ENCODE measurements around the gene SPATS2L. TPM values are rescaled to one million over a fixed set of nuclear protein-coding genes. Genes with fewer than 3 reads are reported as not detected.

SPATS2L gene
- polyA plus RNA-seq, 2 of the 4 experiments (the other 2 are of a cell fraction), result 85.2 to 202 TPM

DNA sequence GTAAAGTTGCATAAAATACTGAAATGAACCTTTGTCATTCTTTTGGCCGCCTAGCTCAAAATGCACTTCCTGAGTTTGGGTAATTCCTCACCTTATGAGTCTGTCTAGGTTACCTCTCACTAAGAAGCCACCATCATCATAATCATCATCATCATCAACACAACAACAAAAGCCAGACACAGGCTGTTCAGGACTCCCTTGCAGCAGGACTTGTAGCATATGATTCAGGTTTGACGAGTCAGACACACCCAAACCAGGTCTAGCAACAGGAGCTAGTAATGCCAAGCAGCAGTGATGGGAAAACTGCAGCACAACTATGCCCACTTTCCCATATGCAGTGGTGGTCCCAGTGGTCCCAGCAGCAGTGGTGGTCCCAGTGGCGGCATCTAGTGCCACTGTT, 216.7 kb downstream of the SPATS2L start:
- Histone ChIP-seq H3K4me1 (peaks cover 14% of the 10 kb centered on the region; the same call in 2 of the 3 replicates), H3K27ac (no peak overlapping the region), H3K4me3 (no peak overlapping the region), H3K9me3 (no peaks in the 10 kb centered on the region), H3K4me2 (no peak overlapping the region)
- DNase-seq (ENCODE audit: low read depth in 1 of 2, low spot score in 1 of 2) (no peak), ATAC-seq (no peak), FAIRE-seq (no peak)
- TF ChIP-seq HOXB5 (CRISPR knock-in tag; IDR thresholded peaks at IDR 0.05), result no peak
- TF ChIP-seq MYC (IDR thresholded peaks at IDR 0.05; ENCODE audit: borderline replicate concordance, low read length), result no peak
- no peak for TF ChIP-seq RCOR1 (IDR thresholded peaks at IDR 0.05; ENCODE audit: low read depth, low read length)
- TF ChIP-seq RAD21 (conservative IDR thresholded peaks at IDR 0.05 in 1 of 2, IDR thresholded peaks at IDR 0.05 in 1 of 2), result no peak
- CTCF ChIA-PET, result interaction anchor here (0.6 to 1.0 kb wide), 2 partner anchors 10 to 227 kb away, joined by 3 to 4 read pairs; no protein-coding TSS in a partner anchor
- 53% methylated on average over 3 of the region's 3 CpGs for WGBS (ENCODE audit: missing lambda C conversion rate)
- POLR2A ChIA-PET, result no interaction called here

DNA sequence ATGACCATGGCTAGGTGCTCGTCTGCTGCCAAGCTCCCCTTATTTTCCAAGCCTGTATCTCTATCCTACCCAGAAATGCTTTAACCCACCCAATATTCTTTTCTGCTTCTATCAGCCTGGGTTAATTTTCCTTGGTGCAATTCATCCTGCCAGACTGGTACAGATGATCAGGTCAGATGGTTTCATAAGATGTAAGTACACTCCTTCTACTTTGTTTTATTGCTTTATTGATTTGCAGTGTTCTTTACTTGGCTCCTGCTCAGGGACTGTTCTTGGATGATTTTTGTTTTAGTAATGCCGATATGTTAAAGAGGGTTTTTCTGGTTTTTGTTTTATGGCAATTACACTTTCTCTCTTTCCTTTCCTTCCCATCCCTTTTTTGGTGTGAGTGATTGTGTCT, 217.1 kb downstream of the SPATS2L start:
- POLR2A ChIA-PET, result no interaction called here
- DNase-seq (ENCODE audit: low read depth in 1 of 2, low spot score in 1 of 2), result no peak
- CTCF ChIA-PET, result no interaction called here
- ATAC-seq, result no peak
- WGBS (ENCODE audit: missing lambda C conversion rate), result 56% methylated on average over 2 of the region's 2 CpGs
- H3K4me1 ChIP-seq, result peaks cover 16% of the 10 kb centered on the region; the same call in 2 of the 3 replicates
- TF ChIP-seq HOXB5 (CRISPR knock-in tag; IDR thresholded peaks at IDR 0.05) (no peak), ZSCAN20 (CRISPR knock-in tag; IDR thresholded peaks at IDR 0.05) (no peak), HOXA7 (CRISPR knock-in tag; IDR thresholded peaks at IDR 0.05) (no peak), JUNB (IDR thresholded peaks at IDR 0.05) (no peak), EHF (CRISPR knock-in tag; IDR thresholded peaks at IDR 0.05) (no peak)
- TF ChIP-seq, protein P1, sequence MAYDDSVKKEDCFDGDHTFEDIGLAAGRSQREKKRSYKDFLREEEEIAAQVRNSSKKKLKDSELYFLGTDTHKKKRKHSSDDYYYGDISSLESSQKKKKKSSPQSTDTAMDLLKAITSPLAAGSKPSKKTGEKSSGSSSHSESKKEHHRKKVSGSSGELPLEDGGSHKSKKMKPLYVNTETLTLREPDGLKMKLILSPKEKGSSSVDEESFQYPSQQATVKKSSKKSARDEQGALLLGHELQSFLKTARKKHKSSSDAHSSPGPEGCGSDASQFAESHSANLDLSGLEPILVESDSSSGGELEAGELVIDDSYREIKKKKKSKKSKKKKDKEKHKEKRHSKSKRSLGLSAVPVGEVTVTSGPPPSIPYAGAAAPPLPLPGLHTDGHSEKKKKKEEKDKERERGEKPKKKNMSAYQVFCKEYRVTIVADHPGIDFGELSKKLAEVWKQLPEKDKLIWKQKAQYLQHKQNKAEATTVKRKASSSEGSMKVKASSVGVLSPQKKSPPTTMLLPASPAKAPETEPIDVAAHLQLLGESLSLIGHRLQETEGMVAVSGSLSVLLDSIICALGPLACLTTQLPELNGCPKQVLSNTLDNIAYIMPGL (CRISPR knock-in tag; IDR thresholded peaks at IDR 0.05; ENCODE audit: borderline replicate concordance), result no peak
- no peak for FAIRE-seq
- H3K9me3 ChIP-seq, result no peaks in the 10 kb centered on the region
- no peak overlapping the region for H3K27ac ChIP-seq
- no peak overlapping the region for H3K4me3 ChIP-seq
- no peak overlapping the region for H3K4me2 ChIP-seq

DNA sequence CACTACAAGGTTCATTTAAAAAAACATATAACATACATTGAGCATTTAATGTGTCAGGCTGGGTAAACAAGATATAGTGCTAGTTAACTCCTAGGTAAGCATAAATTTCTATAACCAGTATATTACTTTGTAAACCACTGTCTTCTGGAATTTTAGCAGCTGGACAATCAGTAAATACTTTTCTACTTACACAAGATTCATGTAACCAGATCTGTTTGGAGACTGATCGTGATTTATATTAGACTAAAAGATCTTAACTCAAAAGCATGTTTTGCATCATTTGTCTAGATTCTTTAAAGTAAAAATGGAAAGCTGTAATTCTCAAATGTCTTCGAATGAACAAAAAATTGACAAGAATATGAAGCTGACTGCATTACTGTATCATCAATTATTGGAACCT, 218.6 kb downstream of the SPATS2L start:
- Histone ChIP-seq H3K9me3 (no peaks in the 10 kb centered on the region), H3K4me3 (peak overlapping the region; percentile 64; the same call in 1 of the 3 replicates), H3K27ac (no peak overlapping the region), H3K4me2 (peak overlapping the region; percentile 86), H3K4me1 (peaks cover 16% of the 10 kb centered on the region; the same call in 2 of the 3 replicates)
- ATAC-seq (no peak), FAIRE-seq (no peak), DNase-seq (ENCODE audit: low read depth in 1 of 2, low spot score in 1 of 2) (no peak)
- 47% methylated on average over 2 of the region's 2 CpGs for WGBS (ENCODE audit: missing lambda C conversion rate)
- no peak for TF ChIP-seq NFE2L2 (conservative IDR thresholded peaks at IDR 0.05; ENCODE audit: low read length)
- TF ChIP-seq, protein P2, sequence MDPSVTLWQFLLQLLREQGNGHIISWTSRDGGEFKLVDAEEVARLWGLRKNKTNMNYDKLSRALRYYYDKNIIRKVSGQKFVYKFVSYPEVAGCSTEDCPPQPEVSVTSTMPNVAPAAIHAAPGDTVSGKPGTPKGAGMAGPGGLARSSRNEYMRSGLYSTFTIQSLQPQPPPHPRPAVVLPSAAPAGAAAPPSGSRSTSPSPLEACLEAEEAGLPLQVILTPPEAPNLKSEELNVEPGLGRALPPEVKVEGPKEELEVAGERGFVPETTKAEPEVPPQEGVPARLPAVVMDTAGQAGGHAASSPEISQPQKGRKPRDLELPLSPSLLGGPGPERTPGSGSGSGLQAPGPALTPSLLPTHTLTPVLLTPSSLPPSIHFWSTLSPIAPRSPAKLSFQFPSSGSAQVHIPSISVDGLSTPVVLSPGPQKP (IDR thresholded peaks at IDR 0.05; ENCODE audit: low read depth, low read length), result no peak
- POLR2A ChIA-PET, result no interaction called here
- CTCF ChIA-PET, result interaction anchor here (1.0 to 2.8 kb wide), 5 partner anchors 11 to 212 kb away, joined by 3 to 14 read pairs (median 7); partner anchors contain the start of gene KCTD18

DNA sequence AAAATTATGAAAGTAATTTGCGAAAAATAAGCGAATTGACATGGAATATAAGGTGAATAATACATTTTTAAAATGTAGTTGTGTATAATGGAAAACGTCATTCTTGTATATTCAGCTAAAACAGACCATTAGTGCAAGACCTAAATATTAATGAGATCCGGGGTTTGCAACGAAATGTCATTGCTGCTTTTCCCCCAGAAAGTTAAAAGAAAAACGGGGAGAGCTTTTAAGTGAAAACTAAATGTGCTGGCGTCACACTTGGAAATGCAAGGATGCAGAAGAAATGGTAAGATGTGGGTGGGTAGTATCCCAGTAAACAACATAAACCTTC, 219.0 kb downstream of the SPATS2L start:
- Histone ChIP-seq H3K9me3 (no peaks in the 10 kb centered on the region), H3K4me3 (peak overlapping the region; percentile 64), H3K4me2 (peak overlapping the region; percentile 86), H3K4me1 (peaks cover 16% of the 10 kb centered on the region; the same call in 2 of the 3 replicates), H3K27ac (peak overlapping the region; percentile 66 to 92)
- WGBS (ENCODE audit: missing lambda C conversion rate), result 4% methylated on average over 7 of the region's 7 CpGs
- ChIA-PET CTCF (interaction anchor here (1.1 to 2.8 kb wide), 4 partner anchors 11 to 212 kb away, joined by 3 to 14 read pairs (median 10); partner anchors contain the start of gene KCTD18), POLR2A (no interaction called here)
- DNase-seq (ENCODE audit: low read depth in 1 of 2, low spot score in 1 of 2), result no peak
- FAIRE-seq, result no peak
- ATAC-seq, result no peak; a peak in 1 of 6 replicates
- TF ChIP-seq NPAS2 (CRISPR knock-in tag; IDR thresholded peaks at IDR 0.05; ENCODE audit: borderline replicate concordance) (no peak), ZC3H11A (IDR thresholded peaks at IDR 0.05) (no peak), HDAC2 (IDR thresholded peaks at IDR 0.05) (no peak), HEYL (CRISPR knock-in tag; IDR thresholded peaks at IDR 0.05) (no peak), EHF (CRISPR knock-in tag; IDR thresholded peaks at IDR 0.05) (no peak), EHMT2 (IDR thresholded peaks at IDR 0.05; ENCODE audit: low read depth) (no peak), RNF2 (IDR thresholded peaks at IDR 0.05; ENCODE audit: borderline replicate concordance, low read depth) (no peak), MAFK (IDR thresholded peaks at IDR 0.05; ENCODE audit: partially characterized antibody) (no peak), GATA3 (IDR thresholded peaks at IDR 0.05; ENCODE audit: borderline replicate concordance) (no peak), NFE2L2 (conservative IDR thresholded peaks at IDR 0.05; ENCODE audit: low read length) (no peak)
- TF ChIP-seq, protein P3, sequence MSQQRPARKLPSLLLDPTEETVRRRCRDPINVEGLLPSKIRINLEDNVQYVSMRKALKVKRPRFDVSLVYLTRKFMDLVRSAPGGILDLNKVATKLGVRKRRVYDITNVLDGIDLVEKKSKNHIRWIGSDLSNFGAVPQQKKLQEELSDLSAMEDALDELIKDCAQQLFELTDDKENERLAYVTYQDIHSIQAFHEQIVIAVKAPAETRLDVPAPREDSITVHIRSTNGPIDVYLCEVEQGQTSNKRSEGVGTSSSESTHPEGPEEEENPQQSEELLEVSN (IDR thresholded peaks at IDR 0.05; ENCODE audit: borderline replicate concordance, low read depth), result no peak
- TF ChIP-seq, protein P4, sequence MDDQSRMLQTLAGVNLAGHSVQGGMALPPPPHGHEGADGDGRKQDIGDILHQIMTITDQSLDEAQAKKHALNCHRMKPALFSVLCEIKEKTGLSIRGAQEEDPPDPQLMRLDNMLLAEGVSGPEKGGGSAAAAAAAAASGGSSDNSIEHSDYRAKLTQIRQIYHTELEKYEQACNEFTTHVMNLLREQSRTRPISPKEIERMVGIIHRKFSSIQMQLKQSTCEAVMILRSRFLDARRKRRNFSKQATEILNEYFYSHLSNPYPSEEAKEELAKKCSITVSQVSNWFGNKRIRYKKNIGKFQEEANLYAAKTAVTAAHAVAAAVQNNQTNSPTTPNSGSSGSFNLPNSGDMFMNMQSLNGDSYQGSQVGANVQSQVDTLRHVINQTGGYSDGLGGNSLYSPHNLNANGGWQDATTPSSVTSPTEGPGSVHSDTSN (IDR thresholded peaks at IDR 0.05), result no peak
- TF ChIP-seq, protein P5, sequence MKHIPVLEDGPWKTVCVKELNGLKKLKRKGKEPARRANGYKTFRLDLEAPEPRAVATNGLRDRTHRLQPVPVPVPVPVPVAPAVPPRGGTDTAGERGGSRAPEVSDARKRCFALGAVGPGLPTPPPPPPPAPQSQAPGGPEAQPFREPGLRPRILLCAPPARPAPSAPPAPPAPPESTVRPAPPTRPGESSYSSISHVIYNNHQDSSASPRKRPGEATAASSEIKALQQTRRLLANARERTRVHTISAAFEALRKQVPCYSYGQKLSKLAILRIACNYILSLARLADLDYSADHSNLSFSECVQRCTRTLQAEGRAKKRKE (CRISPR knock-in tag; IDR thresholded peaks at IDR 0.05; ENCODE audit: low read depth), result no peak
- TF ChIP-seq, protein P6, sequence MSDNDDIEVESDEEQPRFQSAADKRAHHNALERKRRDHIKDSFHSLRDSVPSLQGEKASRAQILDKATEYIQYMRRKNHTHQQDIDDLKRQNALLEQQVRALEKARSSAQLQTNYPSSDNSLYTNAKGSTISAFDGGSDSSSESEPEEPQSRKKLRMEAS (IDR thresholded peaks at IDR 0.05), result no peak

Data from A549 (cell line).